ENCODE measurements around the gene EPB41L2. TPM values are rescaled to one million over a fixed set of nuclear protein-coding genes. Genes with fewer than 3 reads are reported as not detected.

The EPB41L2 gene
- total RNA-seq, 6 experiments from 2014 or later = 15.3 to 38.5 (median 24.6) TPM

GRCh38 chr6:131017962-131018361 is 45.1 kb downstream of the EPB41L2 start:
- ATAC-seq (no peak), DNase-seq (no peak)
- no peaks in the 10 kb centered on the region for H3K4me1 ChIP-seq
- intact Hi-C loops (cut with DNase I) = no loop called here
- no peaks in the 10 kb centered on the region for H3K27me3 ChIP-seq
- WGBS (ENCODE audit: insufficient coverage, low coverage, low lambda C conversion rate, missing lambda C conversion rate) = 97% methylated on average over 3 of the region's 3 CpGs
- no peak for TF ChIP-seq POLR2A (IDR thresholded peaks at IDR 0.05)
- TF ChIP-seq, protein P1, sequence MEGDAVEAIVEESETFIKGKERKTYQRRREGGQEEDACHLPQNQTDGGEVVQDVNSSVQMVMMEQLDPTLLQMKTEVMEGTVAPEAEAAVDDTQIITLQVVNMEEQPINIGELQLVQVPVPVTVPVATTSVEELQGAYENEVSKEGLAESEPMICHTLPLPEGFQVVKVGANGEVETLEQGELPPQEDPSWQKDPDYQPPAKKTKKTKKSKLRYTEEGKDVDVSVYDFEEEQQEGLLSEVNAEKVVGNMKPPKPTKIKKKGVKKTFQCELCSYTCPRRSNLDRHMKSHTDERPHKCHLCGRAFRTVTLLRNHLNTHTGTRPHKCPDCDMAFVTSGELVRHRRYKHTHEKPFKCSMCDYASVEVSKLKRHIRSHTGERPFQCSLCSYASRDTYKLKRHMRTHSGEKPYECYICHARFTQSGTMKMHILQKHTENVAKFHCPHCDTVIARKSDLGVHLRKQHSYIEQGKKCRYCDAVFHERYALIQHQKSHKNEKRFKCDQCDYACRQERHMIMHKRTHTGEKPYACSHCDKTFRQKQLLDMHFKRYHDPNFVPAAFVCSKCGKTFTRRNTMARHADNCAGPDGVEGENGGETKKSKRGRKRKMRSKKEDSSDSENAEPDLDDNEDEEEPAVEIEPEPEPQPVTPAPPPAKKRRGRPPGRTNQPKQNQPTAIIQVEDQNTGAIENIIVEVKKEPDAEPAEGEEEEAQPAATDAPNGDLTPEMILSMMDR (IDR thresholded peaks at IDR 0.05) = no peak
- no peaks in the 10 kb centered on the region for H3K36me3 ChIP-seq
- no peak overlapping the region for H3K27ac ChIP-seq
- no peak overlapping the region for H3K4me3 ChIP-seq
- H3K9me3 ChIP-seq = no peaks in the 10 kb centered on the region

DNA sequence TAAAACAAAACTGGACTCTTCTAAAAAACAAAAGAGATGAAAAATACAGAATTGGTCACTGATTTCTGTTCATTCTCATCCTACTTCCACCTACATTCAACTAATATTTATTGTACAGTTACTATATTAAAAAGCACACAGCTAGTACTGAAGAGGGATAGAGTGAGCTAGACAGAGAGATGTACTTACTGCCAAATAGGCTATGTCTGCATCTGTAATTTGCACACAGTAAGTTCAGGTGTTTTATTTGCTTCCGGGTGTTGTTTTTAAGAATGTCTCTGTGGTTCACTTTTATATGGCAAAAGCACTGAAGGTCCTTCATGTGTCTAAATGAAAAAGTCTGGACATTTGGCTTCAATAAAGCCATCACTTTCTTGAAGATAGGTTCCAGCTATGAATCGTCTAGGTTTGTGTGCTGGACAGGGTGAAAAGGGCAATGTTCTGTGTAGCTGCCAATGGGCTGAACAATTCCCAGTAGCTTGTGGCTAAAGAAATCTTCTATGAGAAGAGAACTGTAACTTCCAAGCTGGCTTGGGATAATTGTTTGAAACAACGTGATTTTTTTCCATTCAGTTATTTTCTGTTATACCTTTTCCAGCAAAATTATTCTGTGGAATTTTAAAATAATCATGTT is 47.3 kb downstream of the EPB41L2 start:
- ATAC-seq = peak; percentile 47 to 74 (median 53)
- Histone ChIP-seq H3K27ac (no peak overlapping the region), H3K27me3 (no peaks in the 10 kb centered on the region), H3K4me1 (no peaks in the 10 kb centered on the region), H3K36me3 (no peaks in the 10 kb centered on the region), H3K9me3 (no peaks in the 10 kb centered on the region), H3K4me3 (no peak overlapping the region)
- TF ChIP-seq POLR2A (IDR thresholded peaks at IDR 0.05) = no peak
- TF ChIP-seq, protein P1 (IDR thresholded peaks at IDR 0.05) = no peak
- DNase-seq = no peak
- intact Hi-C loops (cut with DNase I) = no loop called here
- WGBS (ENCODE audit: insufficient coverage, low coverage, low lambda C conversion rate, missing lambda C conversion rate) = 41% methylated on average over 3 of the region's 3 CpGs

DNA sequence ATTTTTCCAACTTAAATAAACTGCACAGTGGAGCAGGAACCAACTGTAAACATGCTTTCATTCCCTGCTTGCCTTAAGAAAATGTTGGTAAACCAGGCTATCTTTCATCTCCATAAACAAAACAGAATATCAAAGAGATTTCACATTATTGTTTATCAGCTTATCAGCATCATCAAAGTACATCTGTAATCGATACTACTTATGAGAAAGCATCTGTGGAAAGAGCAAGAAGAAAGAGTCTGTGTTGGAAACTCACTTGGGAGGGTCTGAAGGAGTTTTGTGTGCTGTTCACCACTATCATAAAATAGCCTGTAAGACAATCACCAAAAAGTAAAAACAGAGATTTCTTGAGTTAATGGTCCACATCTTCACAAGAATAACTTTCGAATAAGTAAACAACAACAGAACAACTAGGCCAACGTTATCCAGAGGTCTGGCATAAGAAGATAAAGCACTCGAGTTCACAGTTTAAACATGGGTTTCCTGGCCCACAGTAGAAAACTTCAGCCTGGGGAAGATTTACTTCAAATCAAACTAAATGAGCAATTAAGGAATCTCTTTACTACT is 47.9 kb downstream of the EPB41L2 start:
- ATAC-seq (no peak), DNase-seq (no peak)
- no peaks in the 10 kb centered on the region for H3K4me1 ChIP-seq
- no peaks in the 10 kb centered on the region for H3K36me3 ChIP-seq
- no peaks in the 10 kb centered on the region for H3K27me3 ChIP-seq
- H3K27ac ChIP-seq = no peak overlapping the region
- H3K9me3 ChIP-seq = no peaks in the 10 kb centered on the region
- H3K4me3 ChIP-seq = no peak overlapping the region
- intact Hi-C loops (cut with DNase I) = no loop called here
- 31% methylated on average over 4 of the region's 4 CpGs for WGBS (ENCODE audit: insufficient coverage, low coverage, low lambda C conversion rate, missing lambda C conversion rate)
- TF ChIP-seq POLR2A (IDR thresholded peaks at IDR 0.05) = no peak
- TF ChIP-seq, protein P1 (IDR thresholded peaks at IDR 0.05) = no peak

GRCh38 chr6:131014080-131014776 is 48.8 kb downstream of the EPB41L2 start:
- H3K27me3 ChIP-seq = no peaks in the 10 kb centered on the region
- ATAC-seq (no peak), DNase-seq (no peak)
- no peaks in the 10 kb centered on the region for H3K9me3 ChIP-seq
- no peak overlapping the region for H3K27ac ChIP-seq
- TF ChIP-seq POLR2A (IDR thresholded peaks at IDR 0.05) = no peak
- TF ChIP-seq, protein P1 (IDR thresholded peaks at IDR 0.05) = no peak
- H3K4me3 ChIP-seq = no peak overlapping the region
- intact Hi-C loops (cut with DNase I) = no loop called here
- WGBS (ENCODE audit: insufficient coverage, low coverage, low lambda C conversion rate, missing lambda C conversion rate) = 38% methylated on average over 5 of the region's 5 CpGs
- H3K36me3 ChIP-seq = no peaks in the 10 kb centered on the region
- no peaks in the 10 kb centered on the region for H3K4me1 ChIP-seq
